Suprapubic skin (tissue), 4 donors: ENCODE measurements around the gene RNF112.
A peak's percentile ranks its signal among the peaks of the same experiment; 100 is the strongest.

Experiments
- EP300 ChIP-seq: sonication (generic); formaldehyde crosslinking; IDR thresholded peaks from one replicate; pipeline ENCODE4 v1.6.1; 2017; ENCODE audit warnings: antibody characterized with exemption
- POLR2A ChIP-seq, 2 donors: fragments of 450-650 bp; IDR thresholded peaks; one replicate each; pipeline ENCODE4 v1.6.1; 2017; ENCODE audit warnings: antibody characterized with exemption in 2 of 2, mild to moderate bottlenecking in 2 of 2, moderate library complexity in 2 of 2
- POLR2AphosphoS5 ChIP-seq, 3 donors: sonication (generic); formaldehyde crosslinking; IDR thresholded peaks; one replicate each; pipeline ENCODE4 v1.6.1; 2017; ENCODE audit warnings: antibody characterized with exemption in 3 of 3
- TF ChIP-seq, protein P1 (sequence below), 2 donors: fragments of 200-600 bp in 1 of 2; fragments of 450-650 bp in 1 of 2; sonication (generic) in 1 of 2; IDR thresholded peaks; one replicate each; pipeline ENCODE4 v1.5.1; 2016 to 2019; ENCODE audit warnings: antibody characterized with exemption in 2 of 2, mild to moderate bottlenecking in 1 of 2, moderate library complexity in 1 of 2

DNA sequence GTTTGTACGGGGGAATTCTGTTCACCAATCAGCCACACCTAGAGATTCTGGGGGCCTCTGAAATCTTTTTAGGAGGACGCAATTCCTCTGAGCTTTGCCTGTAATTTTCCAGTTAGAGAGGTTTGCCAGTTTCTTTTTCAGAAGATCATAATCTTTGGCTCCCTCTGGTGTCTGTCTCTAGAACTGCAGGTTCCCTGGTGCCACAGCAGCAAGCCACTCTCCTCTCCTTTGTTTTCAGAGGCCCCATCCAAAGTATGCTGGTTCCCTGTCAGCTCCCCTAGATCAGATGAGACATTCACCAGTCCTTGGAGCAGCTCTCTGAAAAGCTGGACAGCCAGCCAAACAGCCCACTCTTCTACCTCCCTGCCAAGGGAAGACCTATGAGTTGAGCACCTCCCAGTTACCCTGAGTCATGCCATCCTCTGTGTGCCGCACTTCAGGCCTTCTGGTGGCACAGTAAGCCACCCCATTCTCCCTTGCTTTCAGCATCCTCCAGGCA, 36.1 kb downstream of the RNF112 start:
- TF ChIP-seq, protein P1, sequence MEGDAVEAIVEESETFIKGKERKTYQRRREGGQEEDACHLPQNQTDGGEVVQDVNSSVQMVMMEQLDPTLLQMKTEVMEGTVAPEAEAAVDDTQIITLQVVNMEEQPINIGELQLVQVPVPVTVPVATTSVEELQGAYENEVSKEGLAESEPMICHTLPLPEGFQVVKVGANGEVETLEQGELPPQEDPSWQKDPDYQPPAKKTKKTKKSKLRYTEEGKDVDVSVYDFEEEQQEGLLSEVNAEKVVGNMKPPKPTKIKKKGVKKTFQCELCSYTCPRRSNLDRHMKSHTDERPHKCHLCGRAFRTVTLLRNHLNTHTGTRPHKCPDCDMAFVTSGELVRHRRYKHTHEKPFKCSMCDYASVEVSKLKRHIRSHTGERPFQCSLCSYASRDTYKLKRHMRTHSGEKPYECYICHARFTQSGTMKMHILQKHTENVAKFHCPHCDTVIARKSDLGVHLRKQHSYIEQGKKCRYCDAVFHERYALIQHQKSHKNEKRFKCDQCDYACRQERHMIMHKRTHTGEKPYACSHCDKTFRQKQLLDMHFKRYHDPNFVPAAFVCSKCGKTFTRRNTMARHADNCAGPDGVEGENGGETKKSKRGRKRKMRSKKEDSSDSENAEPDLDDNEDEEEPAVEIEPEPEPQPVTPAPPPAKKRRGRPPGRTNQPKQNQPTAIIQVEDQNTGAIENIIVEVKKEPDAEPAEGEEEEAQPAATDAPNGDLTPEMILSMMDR (IDR thresholded peaks at IDR 0.05) = peak; percentile 92 to 98
- TF ChIP-seq POLR2AphosphoS5 (IDR thresholded peaks at IDR 0.05) (no peak), POLR2A (IDR thresholded peaks at IDR 0.05) (no peak), EP300 (no peak)
